ENCODE data around the gene ZNF296. TPM values are rescaled to one million over a fixed set of nuclear protein-coding genes. Genes with fewer than 3 reads are reported as not detected.

Gene ZNF296
- total and polyA plus RNA-seq, 7 experiments from 2014 or later, result 0.57 to 3.6 (median 1.2) TPM

DNA sequence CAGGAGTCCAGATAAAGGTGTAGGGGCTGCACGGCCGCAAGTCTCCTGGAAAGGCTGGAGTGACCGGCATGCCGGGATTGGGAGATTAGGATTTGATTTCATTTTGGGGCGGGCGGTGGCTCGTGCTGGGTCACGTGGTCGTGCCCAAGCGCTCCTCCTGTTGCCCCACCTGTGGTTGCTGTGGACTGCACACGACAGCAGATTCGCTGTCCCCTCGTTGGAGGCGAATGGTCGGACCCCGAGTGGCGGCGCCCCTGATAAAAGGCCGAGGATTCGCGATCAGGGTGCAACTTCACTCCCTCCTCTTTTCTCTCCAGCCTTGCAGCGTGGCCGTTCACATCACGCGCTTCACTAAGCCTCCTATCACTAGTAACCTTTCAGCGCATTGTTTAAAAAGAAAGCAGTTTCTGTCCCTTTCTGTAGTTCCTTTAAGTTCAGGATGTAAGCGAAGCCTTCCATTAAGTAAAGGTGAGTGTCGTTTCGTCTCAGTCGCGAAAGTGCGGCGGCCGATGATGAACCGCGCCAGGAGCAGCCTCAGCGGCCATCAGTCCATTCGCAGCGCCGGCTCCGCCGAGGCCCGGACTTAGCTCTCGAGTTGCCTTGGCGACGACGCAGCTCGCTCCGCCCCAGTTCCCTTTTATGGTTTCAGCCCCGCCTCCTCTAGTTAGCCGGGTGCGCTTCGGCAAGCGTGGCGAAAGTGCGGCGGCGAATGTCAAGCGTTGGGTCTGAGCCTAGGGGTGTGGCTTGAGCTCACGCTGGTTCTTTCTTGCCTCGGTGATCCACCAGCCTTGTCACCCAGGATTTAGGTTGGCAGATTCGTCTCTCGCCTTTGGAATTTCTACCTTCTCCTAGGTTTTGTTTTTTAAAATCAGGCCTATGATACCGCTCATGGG lies 15.0 kb upstream of the ZNF296 start:
- Mint-ChIP-seq H3K27ac (peak overlapping the region; percentile 96 to 100 (median 98)), H3K27me3 (no peaks in the 10 kb centered on the region), H3K9me3 (peaks cover 0 to 8% (median 0%) of the 10 kb centered on the region in 11 donors), H3K4me3 (peak overlapping the region; percentile 87 to 99 (median 96)), H3K36me3 (peaks cover 0 to 17% (median 4%) of the 10 kb centered on the region in 5 donors), H3K4me1 (peaks cover 46 to 73% (median 60%) of the 10 kb centered on the region in 7 donors)
- Histone ChIP-seq H3K9me3 (ENCODE audit: control insufficient read depth in 2 of 3, low read length in 3 of 3) (no peaks in the 10 kb centered on the region), H3K27ac (ENCODE audit: low read depth, low read length) (peak overlapping the region; percentile 90), H3K27me3 (ENCODE audit: control insufficient read depth in 2 of 2, insufficient read depth in 2 of 2, low read length in 2 of 2) (no peaks in the 10 kb centered on the region), H3K4me1 (ENCODE audit: control insufficient read depth in 2 of 2, insufficient read depth in 2 of 2, low read length in 2 of 2) (peaks cover 33 to 54% of the 10 kb centered on the region in 2 donors), H3K36me3 (ENCODE audit: control insufficient read depth in 2 of 3, insufficient read depth in 3 of 3, low read length in 3 of 3) (peaks cover 0 to 13% (median 4%) of the 10 kb centered on the region in 3 experiments), H3K4me3 (ENCODE audit: low read length) (peak overlapping the region; percentile 75)
- peak; percentile 91 to 97 (median 95) for DNase-seq
- ChIA-PET POLR2A (interaction anchor here (0.8 to 3.8 kb wide), 15 partner anchors 8 to 201 kb away, joined by 3 to 36 read pairs (median 9); partner anchors contain the start of genes BLOC1S3, CLPTM1, GEMIN7 and TOMM40), CTCF (interaction anchor here (0.6 to 2.1 kb wide), 5 partner anchors 11 to 137 kb away, joined by 3 to 11 read pairs (median 3); partner anchors contain the start of genes BLOC1S3 and TRAPPC6A)
- peak; percentile 88 for ATAC-seq
- intact Hi-C loops (cut with micrococcal nuclease), result loop anchor here (1.0 to 5.0 kb wide), 6 partner anchors 36 to 796 kb away; partner anchors contain the start of genes CLASRP (in 2 of the 2), BCL3 (in 1 of the 2), IRF2BP1 (in 1 of the 2) and MARK4 (in 1 of the 2)

DNA sequence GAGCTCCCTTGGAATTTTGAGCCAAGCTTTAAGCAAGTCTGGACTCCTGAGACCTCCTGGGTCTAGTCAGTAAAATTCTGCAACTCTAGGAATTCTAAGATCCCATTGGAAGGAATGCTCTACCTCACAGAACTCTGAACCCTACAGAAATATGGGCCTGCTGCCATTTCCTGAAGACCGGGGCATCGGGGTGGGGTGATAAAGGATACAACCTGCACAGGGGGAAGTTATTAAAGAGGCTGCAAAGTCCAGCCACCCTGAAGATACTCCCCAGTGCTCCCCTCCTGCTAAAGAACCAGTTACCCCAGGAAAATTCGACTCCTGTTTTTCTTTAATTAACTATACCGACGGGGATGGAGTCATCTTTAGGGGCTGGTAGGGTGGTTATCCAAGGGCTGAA lies 14.3 kb upstream of the ZNF296 start:
- intact Hi-C loops (cut with micrococcal nuclease), result loop anchor here (1.0 to 5.0 kb wide), 6 partner anchors 37 to 797 kb away; partner anchors contain the start of genes CLASRP (in 2 of the 2), BCL3 (in 1 of the 2), IRF2BP1 (in 1 of the 2) and MARK4 (in 1 of the 2)
- Mint-ChIP-seq H3K36me3 (peaks cover 0 to 18% (median 4%) of the 10 kb centered on the region in 5 donors), H3K27ac (peak overlapping the region in 3 of 9 donors; percentile 46 to 98 (median 97)), H3K27me3 (no peaks in the 10 kb centered on the region), H3K9me3 (peaks cover 0 to 8% (median 0%) of the 10 kb centered on the region in 11 donors), H3K4me1 (peaks cover 41 to 66% (median 55%) of the 10 kb centered on the region in 7 donors), H3K4me3 (peak overlapping the region in 2 of 10 donors; percentile 12 to 31)
- peaks cover 28 to 51% of the 10 kb centered on the region in 2 donors for H3K4me1 ChIP-seq (ENCODE audit: control insufficient read depth in 2 of 2, insufficient read depth in 2 of 2, low read length in 2 of 2)
- H3K36me3 ChIP-seq (ENCODE audit: control insufficient read depth in 2 of 3, insufficient read depth in 3 of 3, low read length in 3 of 3), result peaks cover 0 to 13% (median 4%) of the 10 kb centered on the region in 3 experiments
- ChIA-PET CTCF (no interaction called here), POLR2A (interaction anchor here (1.0 to 3.8 kb wide), 3 partner anchors 12 to 88 kb away, joined by 3 to 22 read pairs (median 9); partner anchors contain the start of genes GEMIN7 and TRAPPC6A)
- H3K9me3 ChIP-seq (ENCODE audit: control insufficient read depth in 2 of 3, low read length in 3 of 3), result no peaks in the 10 kb centered on the region
- H3K27ac ChIP-seq (ENCODE audit: low read depth, low read length), result peak overlapping the region; percentile 90
- DNase-seq, result no peak
- no peak overlapping the region for H3K4me3 ChIP-seq (ENCODE audit: low read length)
- no peak for ATAC-seq
- no peaks in the 10 kb centered on the region for H3K27me3 ChIP-seq (ENCODE audit: control insufficient read depth in 2 of 2, insufficient read depth in 2 of 2, low read length in 2 of 2)

DNA sequence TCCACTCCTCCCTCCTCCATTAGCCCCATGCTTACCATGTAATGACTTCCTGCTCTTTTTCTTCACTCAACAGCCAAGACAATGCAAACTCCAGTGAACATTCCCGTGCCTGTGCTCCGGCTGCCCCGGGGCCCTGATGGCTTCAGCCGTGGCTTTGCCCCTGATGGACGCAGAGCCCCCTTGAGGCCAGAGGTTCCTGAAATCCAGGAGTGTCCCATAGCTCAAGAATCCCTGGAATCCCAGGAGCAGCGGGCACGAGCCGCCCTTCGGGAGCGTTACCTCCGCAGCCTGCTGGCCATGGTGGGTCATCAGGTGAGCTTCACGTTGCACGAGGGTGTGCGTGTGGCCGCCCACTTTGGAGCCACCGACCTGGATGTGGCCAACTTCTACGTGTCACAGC lies 13.8 kb upstream of the ZNF296 start:
- ATAC-seq (no peak), DNase-seq (no peak)
- Histone ChIP-seq H3K9me3 (ENCODE audit: control insufficient read depth in 2 of 3, low read length in 3 of 3) (no peaks in the 10 kb centered on the region), H3K36me3 (ENCODE audit: control insufficient read depth in 2 of 3, insufficient read depth in 3 of 3, low read length in 3 of 3) (peaks cover 0 to 18% (median 4%) of the 10 kb centered on the region in 3 experiments), H3K4me3 (ENCODE audit: low read length) (no peak overlapping the region), H3K27ac (ENCODE audit: low read depth, low read length) (no peak overlapping the region), H3K4me1 (ENCODE audit: control insufficient read depth in 2 of 2, insufficient read depth in 2 of 2, low read length in 2 of 2) (peaks cover 28 to 46% of the 10 kb centered on the region in 2 donors), H3K27me3 (ENCODE audit: control insufficient read depth in 2 of 2, insufficient read depth in 2 of 2, low read length in 2 of 2) (no peaks in the 10 kb centered on the region)
- peaks cover 38 to 63% (median 52%) of the 10 kb centered on the region in 7 donors for H3K4me1 Mint-ChIP-seq
- H3K27ac Mint-ChIP-seq, result peak overlapping the region in 1 of 9 donors; percentile 51
- H3K36me3 Mint-ChIP-seq, result peaks cover 0 to 18% (median 8%) of the 10 kb centered on the region in 5 donors
- intact Hi-C loops (cut with micrococcal nuclease), result loop anchor here in 1 of 2 donors (5.0 kb wide), 4 partner anchors 37 to 797 kb away; partner anchors contain the start of genes BCL3, IRF2BP1 and MARK4
- H3K9me3 Mint-ChIP-seq, result peaks cover 0 to 8% (median 0%) of the 10 kb centered on the region in 11 donors
- no peaks in the 10 kb centered on the region for H3K27me3 Mint-ChIP-seq
- POLR2A ChIA-PET, result interaction anchor here (1.0 to 3.8 kb wide), 3 partner anchors 11 to 88 kb away, joined by 3 to 22 read pairs (median 9); partner anchors contain the start of genes GEMIN7 and TRAPPC6A
- CTCF ChIA-PET, result no interaction called here
- H3K4me3 Mint-ChIP-seq, result peak overlapping the region in 4 of 10 donors; percentile 10 to 29 (median 29)

DNA sequence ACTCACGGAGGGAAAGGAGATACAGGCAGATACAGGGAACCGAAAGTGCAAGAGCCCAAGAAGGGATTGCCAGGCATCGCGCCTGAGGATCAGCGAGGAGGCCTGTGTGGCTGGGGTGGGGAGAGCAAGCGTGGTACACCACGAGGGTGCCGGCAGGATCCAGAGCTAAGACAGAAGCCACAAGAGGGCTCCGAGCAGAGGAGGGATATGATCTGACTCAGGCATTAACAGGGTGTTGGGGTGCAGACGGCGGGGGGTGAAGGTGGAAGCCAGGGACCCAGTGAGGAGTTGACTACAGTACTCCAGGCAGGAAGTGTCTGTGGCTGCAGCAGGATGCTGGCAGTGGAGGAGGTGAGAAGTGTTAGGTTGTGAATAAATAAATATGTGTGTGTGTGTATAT lies 11.3 kb upstream of the ZNF296 start:
- Mint-ChIP-seq H3K4me1 (peaks cover 20 to 41% (median 31%) of the 10 kb centered on the region in 7 donors), H3K27me3 (no peaks in the 10 kb centered on the region), H3K27ac (peak overlapping the region; percentile 74 to 96 (median 88)), H3K36me3 (peaks cover 0 to 18% (median 8%) of the 10 kb centered on the region in 5 donors), H3K4me3 (peak overlapping the region; percentile 27 to 83 (median 64)), H3K9me3 (peaks cover 0 to 4% (median 0%) of the 10 kb centered on the region in 11 donors)
- Histone ChIP-seq H3K27ac (ENCODE audit: low read depth, low read length) (peak overlapping the region; percentile 38), H3K27me3 (ENCODE audit: control insufficient read depth in 2 of 2, insufficient read depth in 2 of 2, low read length in 2 of 2) (no peaks in the 10 kb centered on the region), H3K36me3 (ENCODE audit: control insufficient read depth in 2 of 3, insufficient read depth in 3 of 3, low read length in 3 of 3) (peaks cover 0 to 19% (median 4%) of the 10 kb centered on the region in 3 experiments), H3K4me3 (ENCODE audit: low read length) (no peak overlapping the region), H3K4me1 (ENCODE audit: control insufficient read depth in 2 of 2, insufficient read depth in 2 of 2, low read length in 2 of 2) (peaks cover 13 to 30% of the 10 kb centered on the region in 2 donors), H3K9me3 (ENCODE audit: control insufficient read depth in 2 of 3, low read length in 3 of 3) (no peaks in the 10 kb centered on the region)
- intact Hi-C loops (cut with micrococcal nuclease), result no loop called here
- peak; percentile 63 for ATAC-seq
- POLR2A ChIA-PET, result interaction anchor here (0.7 to 1.3 kb wide), 2 partner anchors 9 to 408 kb away, joined by 4 to 6 read pairs; partner anchors contain the start of gene GEMIN7
- CTCF ChIA-PET, result interaction anchor here (0.6 kb wide), 1 partner anchor 1310 kb away, joined by 3 read pairs; no protein-coding TSS in a partner anchor
- peak in 6 of 9 donors; percentile 17 to 47 (median 42) for DNase-seq

DNA sequence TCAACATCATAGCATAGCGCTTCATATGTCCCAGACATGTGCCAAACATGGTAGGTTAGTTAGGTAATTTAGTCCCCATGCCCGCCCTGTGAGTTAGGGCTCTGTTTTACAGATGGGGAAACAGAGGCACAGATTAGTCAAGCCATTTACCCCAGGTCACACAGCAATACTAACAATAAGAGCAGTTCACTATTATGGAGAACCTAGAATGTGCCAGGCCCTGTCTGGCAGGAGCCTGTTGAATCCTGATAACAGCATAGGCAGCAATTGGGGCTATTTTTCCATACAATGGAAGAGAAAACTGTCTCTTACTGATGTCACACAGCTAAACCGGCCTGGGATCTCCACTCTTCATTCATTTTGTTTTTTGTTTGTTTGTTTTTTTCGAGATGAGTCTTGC lies 10.2 kb upstream of the ZNF296 start:
- Histone ChIP-seq H3K4me1 (ENCODE audit: control insufficient read depth in 2 of 2, insufficient read depth in 2 of 2, low read length in 2 of 2) (peaks cover 13 to 30% of the 10 kb centered on the region in 2 donors), H3K9me3 (ENCODE audit: control insufficient read depth in 2 of 3, low read length in 3 of 3) (no peaks in the 10 kb centered on the region), H3K27ac (ENCODE audit: low read depth, low read length) (no peak overlapping the region), H3K4me3 (ENCODE audit: low read length) (no peak overlapping the region), H3K36me3 (ENCODE audit: control insufficient read depth in 2 of 3, insufficient read depth in 3 of 3, low read length in 3 of 3) (peaks cover 0 to 29% (median 4%) of the 10 kb centered on the region in 3 experiments), H3K27me3 (ENCODE audit: control insufficient read depth in 2 of 2, insufficient read depth in 2 of 2, low read length in 2 of 2) (no peaks in the 10 kb centered on the region)
- intact Hi-C loops (cut with micrococcal nuclease), result no loop called here
- Mint-ChIP-seq H3K4me1 (peaks cover 23 to 44% (median 34%) of the 10 kb centered on the region in 7 donors), H3K27me3 (no peaks in the 10 kb centered on the region), H3K9me3 (peaks cover 0 to 2% (median 0%) of the 10 kb centered on the region in 11 donors), H3K27ac (peak overlapping the region; percentile 7 to 90 (median 71)), H3K4me3 (no peak overlapping the region), H3K36me3 (peaks cover 7 to 25% (median 14%) of the 10 kb centered on the region in 5 donors)
- DNase-seq (no peak), ATAC-seq (no peak)
- ChIA-PET POLR2A (interaction anchor here (0.9 kb wide), 1 partner anchor 30 kb away, joined by 3 read pairs; no protein-coding TSS in a partner anchor), CTCF (no interaction called here)

DNA sequence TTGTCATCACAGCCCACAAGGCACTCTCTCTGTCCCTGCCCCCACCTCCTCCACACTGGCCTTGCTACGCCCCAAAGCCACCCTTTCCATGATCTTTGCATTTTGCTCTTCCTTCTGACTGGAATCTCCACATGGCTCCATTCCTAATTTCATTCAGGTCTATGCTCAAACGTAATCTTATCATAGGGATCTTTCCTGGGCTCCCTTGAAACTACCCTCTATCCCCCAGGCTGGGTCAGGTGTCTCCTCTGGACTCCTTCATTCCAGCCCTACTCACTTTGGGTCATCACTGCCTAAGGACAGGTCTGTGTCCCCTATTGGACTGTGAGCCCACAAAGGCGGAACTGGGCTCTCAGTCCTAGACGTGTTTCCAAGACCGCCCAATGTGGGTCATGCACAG lies 5.9 kb upstream of the ZNF296 start:
- Histone ChIP-seq H3K4me3 (ENCODE audit: low read length) (no peak overlapping the region), H3K27me3 (ENCODE audit: control insufficient read depth in 2 of 2, insufficient read depth in 2 of 2, low read length in 2 of 2) (no peaks in the 10 kb centered on the region), H3K36me3 (ENCODE audit: control insufficient read depth in 2 of 3, insufficient read depth in 3 of 3, low read length in 3 of 3) (peaks cover 0 to 25% (median 0%) of the 10 kb centered on the region in 3 experiments), H3K27ac (ENCODE audit: low read depth, low read length) (no peak overlapping the region), H3K4me1 (ENCODE audit: control insufficient read depth in 2 of 2, insufficient read depth in 2 of 2, low read length in 2 of 2) (peaks cover 12 to 24% of the 10 kb centered on the region in 2 donors), H3K9me3 (ENCODE audit: control insufficient read depth in 2 of 3, low read length in 3 of 3) (no peaks in the 10 kb centered on the region)
- DNase-seq (no peak), ATAC-seq (no peak)
- peak overlapping the region in 8 of 10 donors; percentile 6 to 81 (median 38) for H3K4me3 Mint-ChIP-seq
- peaks cover 7 to 13% (median 10%) of the 10 kb centered on the region in 5 donors for H3K36me3 Mint-ChIP-seq
- H3K4me1 Mint-ChIP-seq, result peaks cover 26 to 47% (median 43%) of the 10 kb centered on the region in 7 donors
- H3K27me3 Mint-ChIP-seq, result no peaks in the 10 kb centered on the region
- peak overlapping the region in 3 of 9 donors; percentile 49 to 91 (median 75) for H3K27ac Mint-ChIP-seq
- CTCF ChIA-PET, result interaction anchor here (0.7 kb wide), 1 partner anchor 32 kb away, joined by 4 read pairs; no protein-coding TSS in a partner anchor
- POLR2A ChIA-PET, result no interaction called here
- H3K9me3 Mint-ChIP-seq, result no peaks in the 10 kb centered on the region
- intact Hi-C loops (cut with micrococcal nuclease), result no loop called here

All from naive thymus-derived CD4-positive, alpha-beta T cell (primary cell).